ENCODE data around the gene RAD51B.

Gene RAD51B

GRCh38 chr14:68586896-68587751 lies 767.5 kb downstream of the RAD51B start:
- FAIRE-seq (no peak), DNase-seq (ENCODE audit: insufficient read length) (no peak)
- no peak for TF ChIP-seq POLR2AphosphoS5 (IDR thresholded peaks at IDR 0.05; ENCODE audit: low read depth, low read length)
- TF ChIP-seq POLR2A (IDR thresholded peaks at IDR 0.05; ENCODE audit: low read depth, low read length) = no peak
- no peak for TF ChIP-seq TAF1 (IDR thresholded peaks at IDR 0.05; ENCODE audit: borderline replicate concordance, low read depth, low read length)

GRCh38 chr14:68587931-68588330 lies 768.4 kb downstream of the RAD51B start:
- DNase-seq (ENCODE audit: insufficient read length) = no peak
- TF ChIP-seq POLR2A (IDR thresholded peaks at IDR 0.05; ENCODE audit: low read depth, low read length) (no peak), POLR2AphosphoS5 (IDR thresholded peaks at IDR 0.05; ENCODE audit: low read depth, low read length) (no peak), TAF1 (IDR thresholded peaks at IDR 0.05; ENCODE audit: borderline replicate concordance, low read depth, low read length) (no peak)
- no peak for FAIRE-seq

DNA sequence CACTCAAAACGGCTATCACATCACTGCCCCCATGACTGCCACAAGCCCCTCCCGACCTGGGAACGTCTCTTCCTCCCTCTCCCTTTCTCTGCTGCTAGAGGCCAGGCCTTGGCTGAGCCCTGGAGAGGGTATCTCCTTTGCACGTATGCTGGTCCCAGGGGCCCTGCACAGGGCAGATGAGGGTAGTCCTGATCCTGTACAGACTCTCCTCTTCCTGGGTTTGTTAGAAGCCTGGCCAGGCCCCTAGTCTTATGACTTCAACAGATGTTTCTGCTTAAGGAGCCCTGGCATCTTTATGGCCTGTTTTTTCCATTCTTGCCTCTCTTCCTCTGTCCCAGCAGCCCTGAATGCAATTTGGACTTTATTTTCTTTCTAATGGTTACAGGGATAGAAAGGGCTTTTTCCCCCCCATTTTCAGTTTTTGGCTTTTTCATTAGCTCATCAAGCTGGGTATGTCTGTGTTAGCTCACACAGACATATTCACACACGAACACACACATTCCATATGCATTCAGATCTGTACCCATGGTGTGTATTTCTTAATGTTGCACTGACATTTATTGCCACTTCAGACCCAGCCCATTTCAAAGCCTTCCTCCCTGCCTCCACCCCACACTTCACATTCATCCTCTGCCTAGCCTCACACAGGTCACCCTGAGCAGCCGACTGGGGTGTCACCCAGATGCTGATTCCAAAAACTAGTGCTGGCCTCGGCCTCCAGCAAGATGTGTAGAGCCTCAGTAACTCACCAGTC lies 770.0 kb downstream of the RAD51B start:
- FAIRE-seq (no peak), DNase-seq (ENCODE audit: insufficient read length) (no peak)
- no peak for TF ChIP-seq TAF1 (IDR thresholded peaks at IDR 0.05; ENCODE audit: borderline replicate concordance, low read depth, low read length)
- no peak for TF ChIP-seq POLR2A (IDR thresholded peaks at IDR 0.05; ENCODE audit: low read depth, low read length)
- TF ChIP-seq POLR2AphosphoS5 (IDR thresholded peaks at IDR 0.05; ENCODE audit: low read depth, low read length) = no peak

DNA sequence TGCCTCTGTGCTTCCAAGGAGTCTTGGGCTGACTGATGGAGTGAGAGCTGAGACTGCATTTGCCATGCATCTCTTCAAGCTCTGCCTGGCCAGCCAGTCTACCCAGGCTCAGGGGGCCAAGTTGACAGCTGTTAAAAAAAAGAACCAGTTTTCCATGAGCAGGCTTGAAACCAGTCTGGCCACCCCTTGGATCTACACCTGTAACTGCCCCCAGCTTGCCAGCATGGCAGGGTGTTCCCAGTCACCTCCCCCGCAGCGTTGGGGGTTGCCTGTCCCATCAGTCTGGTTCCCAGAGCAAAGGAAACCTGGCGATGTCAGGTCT lies 770.6 kb downstream of the RAD51B start:
- DNase-seq (ENCODE audit: insufficient read length) (no peak), FAIRE-seq (no peak)
- TF ChIP-seq POLR2A (IDR thresholded peaks at IDR 0.05; ENCODE audit: low read depth, low read length) (no peak), TAF1 (IDR thresholded peaks at IDR 0.05; ENCODE audit: borderline replicate concordance, low read depth, low read length) (no peak), POLR2AphosphoS5 (IDR thresholded peaks at IDR 0.05; ENCODE audit: low read depth, low read length) (no peak)

GRCh38 chr14:68591786-68592185 lies 772.2 kb downstream of the RAD51B start:
- FAIRE-seq (no peak), DNase-seq (ENCODE audit: insufficient read length) (no peak)
- no peak for TF ChIP-seq POLR2A (IDR thresholded peaks at IDR 0.05; ENCODE audit: low read depth, low read length)
- no peak for TF ChIP-seq POLR2AphosphoS5 (IDR thresholded peaks at IDR 0.05; ENCODE audit: low read depth, low read length)
- TF ChIP-seq TAF1 (IDR thresholded peaks at IDR 0.05; ENCODE audit: borderline replicate concordance, low read depth, low read length) = no peak

DNA sequence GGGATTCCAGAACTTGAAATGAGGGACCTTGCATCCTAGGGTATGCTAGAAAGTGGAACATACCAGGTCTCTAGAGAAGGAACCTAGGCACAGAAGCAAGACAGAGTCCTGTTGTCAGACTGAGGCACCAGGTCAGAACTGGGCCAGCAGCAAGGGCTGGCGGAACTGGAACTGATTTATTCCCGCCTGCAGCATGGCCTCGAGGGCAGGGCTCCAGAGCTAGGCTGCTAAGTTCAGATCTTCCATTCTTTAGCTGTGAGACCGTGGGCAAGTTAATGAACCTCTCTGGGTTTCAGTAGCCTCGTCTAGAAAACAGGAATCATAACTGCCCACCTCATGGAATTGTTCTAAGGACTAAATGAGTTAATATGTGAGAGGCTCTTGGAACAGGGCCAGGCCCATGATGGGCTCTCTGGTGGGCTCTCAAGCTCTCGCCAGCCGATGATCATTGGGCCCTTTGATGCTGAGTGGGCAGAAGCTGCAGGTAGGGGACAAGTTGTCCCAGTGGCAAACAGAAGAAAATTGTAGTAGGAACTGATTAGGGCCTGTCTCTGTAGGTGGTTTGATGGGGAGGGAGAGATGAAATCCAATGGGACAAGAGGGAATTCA lies 773.5 kb downstream of the RAD51B start:
- no peak for FAIRE-seq
- no peak for TF ChIP-seq POLR2A (IDR thresholded peaks at IDR 0.05; ENCODE audit: low read depth, low read length)
- no peak for TF ChIP-seq TAF1 (IDR thresholded peaks at IDR 0.05; ENCODE audit: borderline replicate concordance, low read depth, low read length)
- no peak for TF ChIP-seq POLR2AphosphoS5 (IDR thresholded peaks at IDR 0.05; ENCODE audit: low read depth, low read length)
- DNase-seq (ENCODE audit: insufficient read length) = no peak

- no peak for TF ChIP-seq POLR2AphosphoS5 (IDR thresholded peaks at IDR 0.05; ENCODE audit: low read depth, low read length)
- no peak for TF ChIP-seq TAF1 (IDR thresholded peaks at IDR 0.05; ENCODE audit: borderline replicate concordance, low read depth, low read length)
- TF ChIP-seq POLR2A (IDR thresholded peaks at IDR 0.05; ENCODE audit: low read depth, low read length) = no peak
- FAIRE-seq = no peak
- no peak for DNase-seq (ENCODE audit: insufficient read length)
Observed at GRCh38 chr14:68593806-68594536, 774.4 kb downstream of the RAD51B start.

DNA sequence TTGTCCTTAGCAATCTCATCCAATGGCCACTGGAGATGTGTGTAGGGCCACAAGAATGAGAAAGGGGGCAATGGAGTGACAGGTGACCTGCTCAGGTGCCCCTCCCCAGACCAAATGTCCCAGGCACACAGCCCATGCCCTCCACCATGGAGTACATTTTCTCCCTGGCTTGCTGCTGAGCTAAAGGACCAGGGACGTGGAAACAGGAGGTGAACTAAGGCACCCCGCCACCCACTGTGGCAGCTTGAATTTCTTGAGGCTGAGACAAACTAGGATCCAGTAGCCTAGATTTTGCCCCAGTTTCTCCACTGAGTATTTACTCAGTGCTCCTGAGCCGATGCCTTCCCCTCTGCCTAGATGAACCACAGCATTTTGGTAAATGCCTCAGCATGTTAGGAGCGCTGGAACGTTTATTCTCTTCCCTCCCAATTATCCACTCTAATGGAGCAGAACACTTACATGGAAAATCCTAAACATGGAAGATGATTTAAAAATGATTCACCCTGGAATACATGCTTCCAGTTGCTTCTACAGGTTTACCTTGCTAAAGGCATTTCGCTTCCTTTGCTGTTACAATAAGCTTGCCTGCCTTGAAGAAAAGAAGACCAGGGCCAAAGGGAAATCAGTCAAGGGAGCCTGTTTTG lies 775.3 kb downstream of the RAD51B start:
- no peak for TF ChIP-seq POLR2AphosphoS5 (IDR thresholded peaks at IDR 0.05; ENCODE audit: low read depth, low read length)
- no peak for TF ChIP-seq TAF1 (IDR thresholded peaks at IDR 0.05; ENCODE audit: borderline replicate concordance, low read depth, low read length)
- no peak for TF ChIP-seq POLR2A (IDR thresholded peaks at IDR 0.05; ENCODE audit: low read depth, low read length)
- no peak for FAIRE-seq
- no peak for DNase-seq (ENCODE audit: insufficient read length)

GRCh38 chr14:68596211-68596610 lies 776.6 kb downstream of the RAD51B start:
- no peak for DNase-seq (ENCODE audit: insufficient read length)
- no peak for FAIRE-seq
- no peak for TF ChIP-seq POLR2A (IDR thresholded peaks at IDR 0.05; ENCODE audit: low read depth, low read length)
- no peak for TF ChIP-seq TAF1 (IDR thresholded peaks at IDR 0.05; ENCODE audit: borderline replicate concordance, low read depth, low read length)
- no peak for TF ChIP-seq POLR2AphosphoS5 (IDR thresholded peaks at IDR 0.05; ENCODE audit: low read depth, low read length)

GRCh38 chr14:68596701-68597100 lies 777.1 kb downstream of the RAD51B start:
- DNase-seq (ENCODE audit: insufficient read length) (no peak), FAIRE-seq (no peak)
- TF ChIP-seq TAF1 (IDR thresholded peaks at IDR 0.05; ENCODE audit: borderline replicate concordance, low read depth, low read length) = no peak
- no peak for TF ChIP-seq POLR2AphosphoS5 (IDR thresholded peaks at IDR 0.05; ENCODE audit: low read depth, low read length)
- TF ChIP-seq POLR2A (IDR thresholded peaks at IDR 0.05; ENCODE audit: low read depth, low read length) = no peak

All from GM12892 (cell line).